ENCODE data around the gene LTA. TPM values are rescaled to one million over a fixed set of nuclear protein-coding genes. Genes with fewer than 3 reads are reported as not detected.
A peak's percentile ranks its signal among the peaks of the same experiment; 100 is the strongest.

LTA gene
- total RNA-seq, 4 donors from 2014 or later, result not detected

DNA sequence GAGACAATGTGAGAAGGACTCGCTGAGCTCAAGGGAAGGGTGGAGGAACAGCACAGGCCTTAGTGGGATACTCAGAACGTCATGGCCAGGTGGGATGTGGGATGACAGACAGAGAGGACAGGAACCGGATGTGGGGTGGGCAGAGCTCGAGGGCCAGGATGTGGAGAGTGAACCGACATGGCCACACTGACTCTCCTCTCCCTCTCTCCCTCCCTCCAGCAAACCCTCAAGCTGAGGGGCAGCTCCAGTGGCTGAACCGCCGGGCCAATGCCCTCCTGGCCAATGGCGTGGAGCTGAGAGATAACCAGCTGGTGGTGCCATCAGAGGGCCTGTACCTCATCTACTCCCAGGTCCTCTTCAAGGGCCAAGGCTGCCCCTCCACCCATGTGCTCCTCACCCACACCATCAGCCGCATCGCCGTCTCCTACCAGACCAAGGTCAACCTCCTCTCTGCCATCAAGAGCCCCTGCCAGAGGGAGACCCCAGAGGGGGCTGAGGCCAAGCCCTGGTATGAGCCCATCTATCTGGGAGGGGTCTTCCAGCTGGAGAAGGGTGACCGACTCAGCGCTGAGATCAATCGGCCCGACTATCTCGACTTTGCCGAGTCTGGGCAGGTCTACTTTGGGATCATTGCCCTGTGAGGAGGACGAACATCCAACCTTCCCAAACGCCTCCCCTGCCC lies 4.9 kb downstream of the LTA start:
- DNase-seq (ENCODE audit: low spot score in 2 of 2), result no peak
- H3K4me3 ChIP-seq, result no peak overlapping the region
- TF ChIP-seq POLR2A (IDR thresholded peaks at IDR 0.05), result no peak
- TF ChIP-seq CTCF (IDR thresholded peaks at IDR 0.05), result no peak
- no peak for TF ChIP-seq EP300 (IDR thresholded peaks at IDR 0.05)
- H3K4me1 ChIP-seq, result peaks cover 0 to 12% (median 9%) of the 10 kb centered on the region in 4 donors
- no peaks in the 10 kb centered on the region for H3K9me3 ChIP-seq
- no peaks in the 10 kb centered on the region for H3K36me3 ChIP-seq
- no peaks in the 10 kb centered on the region for H3K27me3 ChIP-seq
- WGBS, 2 donors, result 87% methylated on average over 14 to 19 of the region's 19 CpGs
- H3K27ac ChIP-seq, result peak overlapping the region in 1 of 4 donors; percentile 7

GRCh38 chr6:31577579-31577966 lies 5.5 kb downstream of the LTA start:
- TF ChIP-seq CTCF (IDR thresholded peaks at IDR 0.05), result no peak
- no peak for TF ChIP-seq POLR2A (IDR thresholded peaks at IDR 0.05)
- TF ChIP-seq EP300 (IDR thresholded peaks at IDR 0.05), result no peak
- WGBS, 2 donors, result 83 to 87% methylated on average over 3 of the region's 3 CpGs
- Histone ChIP-seq H3K27me3 (no peaks in the 10 kb centered on the region), H3K9me3 (no peaks in the 10 kb centered on the region), H3K36me3 (no peaks in the 10 kb centered on the region), H3K4me1 (peaks cover 0 to 17% (median 9%) of the 10 kb centered on the region in 4 donors), H3K27ac (no peak overlapping the region), H3K4me3 (no peak overlapping the region)
- DNase-seq (ENCODE audit: low spot score in 2 of 2), result no peak

GRCh38 chr6:31578184-31579118 lies 6.4 kb downstream of the LTA start:
- no peak for TF ChIP-seq POLR2A (IDR thresholded peaks at IDR 0.05)
- TF ChIP-seq CTCF (IDR thresholded peaks at IDR 0.05), result no peak
- no peak for TF ChIP-seq EP300 (IDR thresholded peaks at IDR 0.05)
- no peak overlapping the region for H3K4me3 ChIP-seq
- no peaks in the 10 kb centered on the region for H3K9me3 ChIP-seq
- H3K36me3 ChIP-seq, result no peaks in the 10 kb centered on the region
- no peak overlapping the region for H3K27ac ChIP-seq
- DNase-seq (ENCODE audit: low spot score in 2 of 2), result no peak
- 83 to 88% methylated on average over 12 of the region's 12 CpGs for WGBS, 2 donors
- H3K4me1 ChIP-seq, result peaks cover 0 to 19% (median 9%) of the 10 kb centered on the region in 4 donors
- H3K27me3 ChIP-seq, result no peaks in the 10 kb centered on the region

GRCh38 chr6:31579119-31579505 lies 7.0 kb downstream of the LTA start:
- Histone ChIP-seq H3K36me3 (no peaks in the 10 kb centered on the region), H3K9me3 (no peaks in the 10 kb centered on the region), H3K4me3 (no peak overlapping the region), H3K4me1 (peaks cover 0 to 19% (median 9%) of the 10 kb centered on the region in 4 donors), H3K27ac (no peak overlapping the region), H3K27me3 (no peaks in the 10 kb centered on the region)
- TF ChIP-seq CTCF (IDR thresholded peaks at IDR 0.05) (no peak), POLR2A (IDR thresholded peaks at IDR 0.05) (no peak), EP300 (IDR thresholded peaks at IDR 0.05) (no peak)
- WGBS, 2 donors, result 91 to 93% methylated on average over 3 of the region's 3 CpGs
- no peak for DNase-seq (ENCODE audit: low spot score in 2 of 2)
